GM08714 (cell line): ENCODE measurements around the gene KHK.

Source experiments
- H3K4me3 ChIP-seq: fragments of 200-500 bp; sonication (Bioruptor generic); 2 replicates; pipeline ENCODE4 v1.5.1; 2014; ENCODE audit warnings: mild to moderate bottlenecking, low read length, inconsistent platforms
- ZNF274 ChIP-seq: IDR thresholded peaks from 2 replicates; pipeline ENCODE4 v1.6.1; 2012; ENCODE audit warnings: mild to moderate bottlenecking, low read depth, low read length

Gene KHK

DNA sequence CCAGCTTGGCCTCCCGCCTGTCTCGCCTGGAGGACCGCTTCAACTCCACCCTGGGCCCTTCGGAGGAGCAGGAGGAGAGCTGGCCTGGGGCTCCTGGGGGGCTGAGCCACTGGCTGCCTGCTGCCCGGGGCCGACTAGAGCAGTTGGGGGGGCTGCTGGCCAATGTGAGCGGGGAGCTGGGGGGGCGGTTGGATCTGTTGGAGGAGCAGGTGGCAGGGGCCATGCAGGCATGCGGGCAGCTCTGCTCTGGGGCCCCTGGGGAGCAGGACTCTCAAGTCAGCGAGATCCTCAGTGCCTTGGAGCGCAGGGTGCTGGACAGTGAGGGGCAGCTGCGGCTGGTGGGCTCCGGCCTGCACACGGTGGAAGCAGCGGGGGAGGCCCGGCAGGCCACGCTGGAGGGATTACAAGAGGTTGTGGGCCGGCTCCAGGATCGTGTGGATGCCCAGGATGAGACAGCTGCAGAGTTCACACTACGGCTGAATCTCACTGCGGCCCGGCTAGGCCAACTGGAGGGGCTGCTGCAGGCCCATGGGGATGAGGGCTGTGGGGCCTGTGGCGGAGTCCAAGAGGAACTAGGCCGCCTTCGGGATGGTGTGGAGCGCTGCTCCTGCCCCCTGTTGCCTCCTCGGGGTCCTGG, 3.7 kb upstream of the KHK start:
- H3K4me3 ChIP-seq, result no peak overlapping the region
- no peak for TF ChIP-seq ZNF274

DNA sequence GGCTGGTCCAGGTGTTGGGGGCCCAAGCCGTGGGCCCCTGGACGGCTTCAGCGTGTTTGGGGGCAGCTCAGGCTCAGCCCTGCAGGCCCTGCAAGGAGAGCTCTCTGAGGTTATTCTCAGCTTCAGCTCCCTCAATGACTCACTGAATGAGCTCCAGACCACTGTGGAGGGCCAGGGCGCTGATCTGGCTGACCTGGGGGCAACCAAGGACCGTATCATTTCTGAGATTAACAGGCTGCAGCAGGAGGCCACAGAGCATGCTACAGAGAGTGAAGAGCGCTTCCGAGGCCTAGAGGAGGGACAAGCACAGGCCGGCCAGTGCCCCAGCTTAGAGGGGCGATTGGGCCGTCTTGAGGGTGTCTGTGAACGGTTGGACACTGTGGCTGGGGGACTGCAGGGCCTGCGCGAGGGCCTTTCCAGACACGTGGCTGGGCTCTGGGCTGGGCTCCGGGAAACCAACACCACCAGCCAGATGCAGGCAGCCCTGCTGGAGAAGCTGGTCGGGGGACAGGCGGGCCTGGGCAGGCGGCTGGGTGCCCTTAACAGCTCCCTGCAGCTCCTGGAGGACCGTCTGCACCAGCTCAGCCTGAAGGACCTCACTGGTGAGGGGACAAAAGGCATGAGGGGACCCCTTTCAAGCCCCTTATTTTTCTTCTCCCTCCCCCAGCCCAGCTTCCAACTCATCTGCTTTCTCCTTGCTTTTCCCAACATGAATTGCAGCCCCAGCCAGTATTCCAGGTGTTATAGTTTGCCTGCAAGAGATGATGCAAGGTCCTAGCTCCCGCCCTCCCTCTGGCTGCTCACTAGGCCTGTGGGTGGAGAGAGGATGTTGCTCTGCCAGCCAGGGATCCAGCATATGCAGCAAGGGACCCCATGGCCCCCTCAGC, 2.9 kb upstream of the KHK start:
- no peak for TF ChIP-seq ZNF274
- H3K4me3 ChIP-seq, result no peak overlapping the region

- no peak overlapping the region for H3K4me3 ChIP-seq
- no peak for TF ChIP-seq ZNF274
Observed at GRCh38 chr2:27084297-27085061, 2.1 kb upstream of the KHK start.

DNA sequence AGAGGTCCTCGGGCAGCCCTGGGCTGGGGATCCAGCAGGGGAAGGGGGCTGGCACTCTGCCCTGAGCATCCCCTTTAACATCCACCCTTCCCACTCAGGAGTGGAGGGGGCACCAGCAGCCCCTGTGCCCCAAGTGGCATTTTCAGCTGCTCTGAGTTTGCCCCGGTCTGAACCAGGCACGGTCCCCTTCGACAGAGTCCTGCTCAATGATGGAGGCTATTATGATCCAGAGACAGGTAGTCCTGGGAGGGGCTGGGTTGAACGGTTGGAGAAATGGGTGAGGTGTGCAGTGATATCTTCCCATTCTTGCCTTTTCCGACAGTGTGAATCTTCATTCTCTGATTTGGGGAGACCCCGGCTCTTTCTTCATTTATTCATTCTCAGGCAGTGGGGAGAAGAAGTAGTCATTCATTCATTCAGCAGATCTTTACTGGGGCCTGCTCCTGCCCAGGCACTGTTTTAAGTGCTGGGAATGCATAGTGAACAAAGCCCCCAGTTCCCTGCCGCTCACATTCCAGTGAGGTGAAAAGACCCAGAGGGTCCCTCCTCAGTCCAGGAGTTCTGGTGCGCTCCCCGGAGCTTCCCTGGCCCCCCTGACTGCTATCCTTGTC, 1.4 kb upstream of the KHK start:
- H3K4me3 ChIP-seq, result no peak overlapping the region; the same call in 1 of the 2 replicates
- no peak for TF ChIP-seq ZNF274

- peak overlapping the region; percentile 68; the same call in 1 of the 2 replicates for H3K4me3 ChIP-seq
Observed at GRCh38 chr2:27085673-27086089, 891 bp upstream of the KHK start.

GRCh38 chr2:27086090-27086723, 365 bp upstream of the KHK start:
- peak overlapping the region; percentile 68; the same call in 1 of the 2 replicates for H3K4me3 ChIP-seq
- TF ChIP-seq ZNF274, result no peak

More at GRCh38 chr2:27085673-27086089, 891 bp upstream of the KHK start:
- no peak for TF ChIP-seq ZNF274

DNA sequence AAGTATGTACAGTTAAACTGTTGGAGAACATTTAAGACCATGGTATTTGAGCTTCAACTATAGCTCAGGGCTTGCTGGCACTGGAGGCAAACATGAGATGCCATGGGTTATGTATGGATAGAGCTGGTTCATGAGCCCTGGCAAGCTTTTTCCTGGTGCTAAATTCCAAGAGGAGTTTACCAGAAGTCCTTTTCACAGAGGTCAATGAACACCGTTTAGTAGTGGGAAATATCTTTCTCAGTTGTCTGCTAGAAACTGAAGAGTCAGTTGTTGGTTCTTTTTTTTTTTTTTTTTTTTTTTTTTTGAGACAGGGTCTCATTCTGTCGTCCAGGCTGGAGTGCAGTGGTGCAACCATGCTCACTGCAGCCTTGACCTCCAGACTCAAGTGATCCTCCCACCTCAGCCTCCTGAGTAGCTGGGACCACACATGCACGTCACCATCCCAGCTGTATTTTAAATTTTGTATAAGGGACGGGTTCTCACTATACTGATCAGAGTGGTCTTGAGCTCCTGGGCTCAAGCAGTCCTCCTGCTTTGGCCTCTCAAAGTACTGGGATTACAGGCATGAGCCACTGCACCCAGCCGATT, 1.3 kb downstream of the KHK start:
- H3K4me3 ChIP-seq, result no peak overlapping the region

DNA sequence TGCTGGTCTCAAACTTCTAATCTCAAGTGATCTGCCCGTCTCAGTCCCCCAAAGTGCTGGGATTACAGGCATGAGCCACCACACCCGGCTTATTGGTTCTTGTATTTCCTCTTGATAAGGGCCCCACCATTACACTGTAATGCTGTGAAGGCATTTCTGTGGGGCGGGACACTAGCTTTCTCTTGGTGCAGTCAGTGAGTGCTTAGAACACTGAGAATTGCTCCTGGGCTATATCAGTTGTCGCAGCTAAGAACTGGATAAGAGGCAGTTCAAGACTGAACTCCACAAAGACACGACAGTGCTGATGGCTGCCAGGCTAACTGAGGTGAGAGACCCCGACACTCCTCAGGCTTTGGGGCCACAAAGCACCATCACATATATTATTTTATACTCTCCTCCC, 2.1 kb downstream of the KHK start:
- no peak overlapping the region for H3K4me3 ChIP-seq
- TF ChIP-seq ZNF274, result no peak

More for the DNA sequence above, 1.3 kb downstream of the KHK start:
- TF ChIP-seq ZNF274, result no peak

GRCh38 chr2:27089111-27089954, 2.8 kb downstream of the KHK start:
- H3K4me3 ChIP-seq, result no peak overlapping the region
- no peak for TF ChIP-seq ZNF274

DNA sequence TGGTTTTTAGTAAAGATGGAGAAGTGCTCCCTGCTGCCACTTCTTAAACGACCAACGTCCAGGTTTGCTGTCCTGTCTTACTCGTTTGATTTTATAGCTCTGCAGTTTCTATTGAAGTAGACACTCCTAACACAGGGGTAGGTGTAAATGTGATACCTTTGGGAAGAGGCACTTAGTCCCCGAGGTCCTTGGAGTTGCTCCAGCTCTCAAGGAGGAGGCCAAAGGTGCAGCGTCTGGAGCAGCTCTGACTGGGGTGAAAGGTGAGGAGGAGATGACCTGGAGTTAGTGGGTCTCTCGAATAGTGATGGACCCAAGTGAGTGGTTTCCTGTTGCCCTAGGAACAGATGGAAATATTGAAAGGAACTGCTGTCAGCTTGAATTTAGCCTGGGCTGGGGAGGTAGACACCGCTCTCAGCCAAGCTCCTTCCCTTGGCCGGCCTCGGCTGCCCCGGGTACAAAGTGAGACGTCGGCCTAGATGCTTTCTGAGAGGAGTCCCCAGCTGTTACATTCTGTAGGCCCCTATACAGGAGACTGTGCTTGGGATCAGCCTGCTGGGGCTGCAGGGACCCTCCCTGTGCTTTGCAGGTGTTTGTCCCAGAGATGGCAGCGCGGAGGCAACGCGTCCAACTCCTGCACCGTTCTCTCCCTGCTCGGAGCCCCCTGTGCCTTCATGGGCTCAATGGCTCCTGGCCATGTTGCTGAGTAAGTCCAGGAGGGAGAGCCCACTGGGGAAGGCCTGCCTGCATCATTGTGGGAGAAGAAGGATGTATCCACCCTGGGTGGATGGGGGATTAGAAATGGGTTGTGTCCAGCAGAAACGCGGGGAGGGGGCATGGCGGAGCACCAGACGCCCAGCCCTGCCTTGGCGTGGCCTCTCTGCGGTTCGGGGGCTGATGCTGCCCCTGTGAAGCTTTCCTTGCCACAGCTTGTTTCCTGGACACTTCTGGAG, 5.4 kb downstream of the KHK start:
- H3K4me3 ChIP-seq, result no peak overlapping the region
- TF ChIP-seq ZNF274, result no peak

GRCh38 chr2:27092696-27093429, 6.3 kb downstream of the KHK start:
- no peak overlapping the region for H3K4me3 ChIP-seq
- TF ChIP-seq ZNF274, result no peak
